T-helper 2 cell treated with Interferon-gamma antibody and Interleukin-4, amounts not matched to agents 100 ng/mL and 5 ng/mL, for 36 hours (primary cell): ENCODE measurements around the gene MYOZ1. TPM values are rescaled to one million over a fixed set of nuclear protein-coding genes. Genes with fewer than 3 reads are reported as not detected.

Experiments used
- intact Hi-C: fragments of 100-400 bp; cut with micrococcal nuclease; formaldehyde crosslinking; loops from one replicate; pipeline ENCODE4 v1.15.1; 2023
- total RNA-seq: library from RNA; stranded (reverse); gene quantifications from 2 replicates; pipeline ENCODE4 v1.2.3, GENCODE V29; 2022

MYOZ1 gene
- total RNA-seq, 1 donor from 2014 or later, result not detected

DNA sequence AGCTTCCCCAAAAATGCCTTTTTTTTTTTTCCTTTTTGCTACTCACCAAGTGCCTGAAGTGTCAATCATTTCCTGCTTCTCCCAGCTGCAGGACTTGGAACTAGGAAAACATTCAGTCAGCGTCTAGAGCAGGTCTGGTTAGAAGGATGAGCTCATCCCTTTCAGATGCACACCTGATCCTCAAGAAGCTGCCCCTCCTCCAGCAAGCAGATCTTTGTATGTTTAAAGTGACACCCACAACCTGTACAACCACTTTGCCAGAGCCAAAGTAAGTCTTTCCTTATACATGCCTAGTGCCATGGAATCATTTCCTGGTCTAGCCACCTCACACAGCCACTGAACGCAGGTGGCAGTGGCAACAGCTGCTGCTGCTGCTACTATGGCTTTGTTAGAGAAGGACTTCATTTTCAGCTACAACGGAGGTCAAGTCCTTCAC lies 39.8 kb downstream of the MYOZ1 start:
- intact Hi-C loops, result no loop called here

- intact Hi-C loops, result no loop called here
Observed at GRCh38 chr10:73597346-73597745, 43.9 kb downstream of the MYOZ1 start.

DNA sequence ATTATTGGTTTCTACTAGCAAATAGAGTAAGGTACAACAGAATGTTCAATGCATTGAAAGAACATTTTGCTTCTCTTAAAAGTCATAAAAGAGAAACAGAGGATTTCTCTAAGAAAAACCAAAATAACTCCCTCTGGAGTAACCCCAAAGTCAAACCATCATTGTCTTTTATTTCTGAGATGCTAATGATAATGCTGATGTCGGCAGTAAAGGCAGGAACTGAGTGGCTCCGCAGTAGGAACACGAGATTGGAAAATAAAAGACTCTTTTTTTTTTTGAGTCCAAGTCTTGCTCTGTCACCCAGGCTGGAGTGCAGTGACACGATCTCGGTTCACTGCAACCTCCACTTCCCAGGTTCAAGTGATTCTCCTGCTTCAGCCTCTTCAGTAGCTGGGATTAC lies 47.5 kb downstream of the MYOZ1 start:
- intact Hi-C loops, result no loop called here

DNA sequence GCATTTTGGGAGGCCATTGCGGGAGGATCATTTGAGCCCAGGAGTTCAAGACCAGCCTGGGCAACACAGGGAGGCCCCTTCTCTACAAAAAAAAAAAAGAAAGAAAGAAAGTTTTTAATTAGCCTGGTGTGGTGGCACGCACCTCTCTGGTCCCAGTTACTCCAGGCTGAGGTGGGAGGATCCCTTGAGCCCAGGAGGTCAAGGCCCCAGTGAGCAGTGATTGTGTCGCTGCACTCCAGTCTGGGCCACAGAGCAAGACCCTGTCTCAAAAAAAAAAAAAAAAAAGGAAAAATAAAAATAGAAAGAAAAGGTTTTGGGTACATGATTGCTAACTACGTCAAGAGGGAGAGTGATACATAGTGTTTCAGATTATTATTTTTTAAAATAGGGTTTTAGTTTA lies 48.2 kb downstream of the MYOZ1 start:
- intact Hi-C loops, result no loop called here

- intact Hi-C loops, result loop anchor here (1.0 kb wide), 1 partner anchor 33 kb away; no protein-coding TSS in a partner anchor
Observed at GRCh38 chr10:73591935-73592699, 49.2 kb downstream of the MYOZ1 start.

DNA sequence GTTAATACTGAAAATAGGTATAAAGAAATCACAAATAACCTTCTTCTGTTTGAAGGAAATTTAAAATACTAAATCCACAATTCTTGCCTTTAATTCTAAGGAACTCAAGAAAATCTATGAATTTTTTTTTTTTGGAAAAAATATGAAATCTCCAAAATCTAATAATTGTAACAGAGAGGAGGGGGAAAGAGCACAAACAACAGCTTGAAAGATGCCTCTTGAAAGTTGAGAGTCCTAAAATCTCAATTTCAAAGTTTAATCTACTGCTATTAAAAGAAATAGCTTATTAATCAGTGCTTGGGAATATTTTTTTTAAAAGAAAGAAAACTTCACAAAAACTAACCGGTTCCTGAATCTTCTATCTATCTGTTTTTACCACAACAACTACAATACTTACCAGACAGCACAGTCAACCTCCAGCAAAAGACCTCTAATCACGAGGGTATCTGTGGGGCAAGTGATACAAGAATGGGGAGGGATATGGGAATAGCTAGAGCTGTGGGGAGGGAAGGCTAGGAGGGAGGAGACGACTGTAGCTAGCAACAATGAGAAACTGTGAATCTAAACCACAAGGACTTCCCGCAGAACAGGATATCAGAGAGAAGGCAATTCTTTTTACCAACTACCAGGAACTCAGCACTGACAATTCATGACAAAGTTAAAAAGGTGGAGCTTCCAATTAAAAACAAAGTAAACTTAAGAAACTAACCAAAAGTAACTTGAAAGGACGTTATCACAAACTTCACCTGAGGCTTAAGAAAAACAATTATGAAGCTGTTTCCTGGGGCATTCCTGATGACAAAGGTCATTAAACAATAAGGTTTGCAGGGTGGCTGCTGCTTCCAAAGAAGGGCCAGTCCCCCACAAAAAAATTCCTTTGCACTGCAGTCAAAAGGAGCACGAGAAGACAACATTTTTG lies 50.1 kb downstream of the MYOZ1 start, which contains the start of gene USP54:
TSS of gene USP54 (minus strand) at position 462 of the 919 bp plus-strand sequence. CDS start 15,684 bp downstream, outside the sequence.
- intact Hi-C loops, result loop anchor here (1.0 kb wide), 1 partner anchor 34 kb away; no protein-coding TSS in a partner anchor

DNA sequence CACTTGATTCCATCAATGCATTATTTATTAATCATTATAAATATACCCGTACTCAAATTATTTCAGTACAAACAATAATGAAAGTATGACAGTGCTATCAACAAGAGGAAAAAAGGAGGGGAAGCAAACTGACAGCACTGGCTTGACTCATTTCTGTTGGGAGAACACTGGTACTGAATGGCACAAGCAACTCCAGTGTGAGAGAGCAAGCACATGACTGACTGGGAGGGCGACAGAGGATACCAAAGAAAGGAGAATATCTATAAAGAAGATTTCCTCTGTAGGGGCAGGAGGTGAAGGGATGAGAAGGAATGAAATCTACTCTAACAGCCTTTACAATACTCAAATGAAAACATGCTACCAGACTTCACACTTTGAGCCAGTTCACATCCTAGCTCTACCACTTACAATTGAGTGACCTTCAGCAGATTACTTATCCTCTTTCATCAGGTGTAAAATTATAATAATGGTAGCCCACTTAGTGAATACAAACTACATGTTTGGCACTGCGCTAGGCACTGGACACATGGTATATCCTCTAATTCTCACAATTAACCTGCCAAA lies 51.6 kb downstream of the MYOZ1 start:
- intact Hi-C loops, result no loop called here

GRCh38 chr10:73588656-73589055 lies 52.6 kb downstream of the MYOZ1 start:
- intact Hi-C loops, result no loop called here

DNA sequence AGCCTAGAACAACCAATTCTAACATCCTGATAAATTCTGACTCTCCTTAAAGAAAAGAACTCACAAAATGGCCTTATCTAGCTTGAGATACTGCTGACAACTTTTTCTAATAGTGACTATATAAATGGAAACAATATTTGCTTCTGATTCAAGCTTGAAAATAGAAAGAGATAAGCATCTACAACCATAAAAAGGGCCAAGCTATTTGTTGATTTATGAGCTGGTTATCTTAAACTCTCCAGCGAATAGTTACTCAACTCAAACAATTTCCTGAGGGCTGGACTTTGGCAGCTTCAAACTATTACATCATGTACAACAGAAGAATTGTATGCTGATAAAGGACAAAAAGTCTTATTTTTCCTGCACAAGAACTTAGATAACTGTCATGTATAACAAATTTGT lies 54.7 kb downstream of the MYOZ1 start:
- intact Hi-C loops, result no loop called here

DNA sequence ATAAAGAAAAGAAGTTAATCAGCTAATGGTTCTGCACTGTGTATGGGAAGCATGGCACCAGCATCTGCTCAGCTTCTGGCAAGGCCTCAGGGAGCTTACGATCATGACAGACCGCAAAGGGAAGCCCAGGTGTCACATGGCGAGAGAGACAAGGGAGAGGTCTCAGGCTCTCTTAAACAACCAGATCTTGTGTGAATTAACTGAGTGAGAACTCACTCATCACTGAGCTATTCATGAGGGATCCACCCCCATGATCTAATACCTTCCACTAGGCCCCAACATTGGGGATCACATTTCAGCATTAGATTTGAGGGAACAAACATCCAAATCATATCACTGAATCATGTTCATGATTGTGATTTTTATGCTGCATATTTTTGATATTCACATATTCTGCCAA lies 55.9 kb downstream of the MYOZ1 start:
- intact Hi-C loops, result no loop called here

DNA sequence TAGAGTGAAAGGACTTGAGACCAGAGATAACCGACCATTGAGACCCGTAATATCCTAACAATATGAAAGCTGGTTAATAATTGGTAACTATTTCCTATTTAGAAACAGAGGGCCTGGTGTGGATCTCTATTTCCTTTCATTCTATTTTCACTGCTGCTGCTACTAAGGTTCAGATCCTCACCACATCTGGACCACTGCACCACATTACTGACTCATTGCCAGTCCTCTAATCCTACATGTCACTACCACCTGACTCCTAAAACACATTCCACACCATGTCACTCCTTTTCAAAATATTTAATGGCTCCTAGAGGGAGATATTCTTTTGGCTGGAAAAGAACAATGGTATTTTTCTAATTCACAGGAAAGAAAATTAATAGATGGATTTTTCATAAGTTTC lies 56.5 kb downstream of the MYOZ1 start:
- intact Hi-C loops, result no loop called here

GRCh38 chr10:73581918-73582317 lies 59.4 kb downstream of the MYOZ1 start:
- intact Hi-C loops, result no loop called here

Other genes starting within 250 kb of the MYOZ1 start
- gene ANXA7, start 227.4 kb downstream of the MYOZ1 start, total RNA-seq, result 115 and 117 TPM in 2 replicates
- 3.3 and 3.9 TPM in 2 replicates for gene MSS51, start 207.9 kb downstream of the MYOZ1 start, total RNA-seq
- 47.3 and 49.7 TPM in 2 replicates for gene PPP3CB, start 145.4 kb downstream of the MYOZ1 start, total RNA-seq
- 2.5 and 3.3 TPM in 2 replicates for gene USP54, start 50.1 kb downstream of the MYOZ1 start, total RNA-seq
- 0.09 TPM in 1 of 2 replicates, not detected in the other for gene SYNPO2L, start 14.6 kb upstream of the MYOZ1 start, total RNA-seq
- gene AGAP5, start 56.6 kb upstream of the MYOZ1 start, total RNA-seq, result 12.1 and 12.2 TPM in 2 replicates
- gene SEC24C, start 102.9 kb upstream of the MYOZ1 start, total RNA-seq, result 116 and 119 TPM in 2 replicates
- gene CHCHD1, start 140.6 kb upstream of the MYOZ1 start, total RNA-seq, result 30.1 and 31.9 TPM in 2 replicates
- gene ZSWIM8, start 144.1 kb upstream of the MYOZ1 start, total RNA-seq, result 57.9 and 60.6 TPM in 2 replicates
- 51.1 and 54.1 TPM in 2 replicates for gene NDST2, start 170.1 kb upstream of the MYOZ1 start, total RNA-seq
- gene CAMK2G, start 233.1 kb upstream of the MYOZ1 start, total RNA-seq, result 52.3 and 52.5 TPM in 2 replicates